Ishikawa (cell line): ENCODE measurements around the gene RETNLB.

Experiments used
- CEBPB ChIP-seq: IDR thresholded peaks from 2 replicates; pipeline ENCODE4 v1.6.1; 2012
- EGR1 ChIP-seq: IDR thresholded peaks from 2 replicates; pipeline ENCODE4 v1.6.1; 2012
- MAX ChIP-seq: IDR thresholded peaks from 2 replicates; pipeline ENCODE4 v1.6.1; 2012

- TF ChIP-seq CEBPB (no peak), EGR1 (no peak), MAX (no peak)
These were observed 20.4 kb downstream of the RETNLB start for GRCh38 chr3:108736821-108737220.
